SH-SY5Y (cell line): ENCODE measurements around the gene TSC22D4.

ENCODE experiments used
- GATA2 ChIP-seq: IDR thresholded peaks from 2 replicates; pipeline ENCODE4 v1.6.1; 2011; ENCODE audit warnings: mild to moderate bottlenecking, low read depth, low read length
- GATA3 ChIP-seq: IDR thresholded peaks from 2 replicates; pipeline ENCODE4 v1.6.1; 2011; ENCODE audit warnings: low read depth, mild to moderate bottlenecking, low read length, moderate library complexity

DNA sequence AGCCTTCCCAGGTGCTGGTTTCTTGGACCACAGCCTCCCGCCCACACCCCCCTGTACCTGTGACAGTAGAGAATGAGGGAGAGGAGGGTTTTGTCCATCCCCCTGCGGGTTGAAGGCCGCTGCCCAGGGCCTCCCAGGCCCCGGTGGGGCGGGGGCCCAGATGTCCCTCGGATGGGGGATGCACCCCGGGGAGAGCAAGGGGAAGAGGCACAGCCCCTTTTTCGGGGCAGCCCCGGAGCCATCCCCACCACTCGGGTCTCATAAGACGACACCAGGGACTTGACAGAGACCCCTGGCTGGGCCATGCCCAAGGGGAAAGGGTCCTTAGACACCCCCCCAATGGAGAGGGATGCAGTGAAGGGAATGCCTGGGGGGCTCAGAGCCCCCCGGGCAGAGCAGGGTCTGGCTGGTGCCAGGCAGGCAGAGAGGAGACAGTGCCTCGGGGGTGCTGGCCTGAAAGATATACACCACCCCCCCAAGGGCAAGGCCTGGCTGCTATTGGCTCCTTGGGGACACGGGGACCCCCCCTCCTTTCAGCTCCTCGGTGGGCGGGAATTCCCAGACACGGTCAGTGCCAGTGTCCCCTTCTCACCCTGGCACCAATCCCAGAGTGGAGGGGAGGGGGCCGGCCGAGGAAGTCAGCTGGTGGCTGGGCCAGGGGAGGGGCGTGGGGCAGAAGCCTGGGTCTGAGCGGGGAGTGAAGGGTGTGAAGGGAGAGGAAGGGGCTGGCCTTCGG, 11.2 kb downstream of the TSC22D4 start:
- TF ChIP-seq GATA3 (no peak), GATA2 (no peak)
